ENCODE results near the gene TUBA8.
"Not testable (repeated sequence)": the region's sequence is repeated elsewhere in the genome, so short reads cannot be mapped to it uniquely, and the experiment has no call there.

The TUBA8 gene

DNA sequence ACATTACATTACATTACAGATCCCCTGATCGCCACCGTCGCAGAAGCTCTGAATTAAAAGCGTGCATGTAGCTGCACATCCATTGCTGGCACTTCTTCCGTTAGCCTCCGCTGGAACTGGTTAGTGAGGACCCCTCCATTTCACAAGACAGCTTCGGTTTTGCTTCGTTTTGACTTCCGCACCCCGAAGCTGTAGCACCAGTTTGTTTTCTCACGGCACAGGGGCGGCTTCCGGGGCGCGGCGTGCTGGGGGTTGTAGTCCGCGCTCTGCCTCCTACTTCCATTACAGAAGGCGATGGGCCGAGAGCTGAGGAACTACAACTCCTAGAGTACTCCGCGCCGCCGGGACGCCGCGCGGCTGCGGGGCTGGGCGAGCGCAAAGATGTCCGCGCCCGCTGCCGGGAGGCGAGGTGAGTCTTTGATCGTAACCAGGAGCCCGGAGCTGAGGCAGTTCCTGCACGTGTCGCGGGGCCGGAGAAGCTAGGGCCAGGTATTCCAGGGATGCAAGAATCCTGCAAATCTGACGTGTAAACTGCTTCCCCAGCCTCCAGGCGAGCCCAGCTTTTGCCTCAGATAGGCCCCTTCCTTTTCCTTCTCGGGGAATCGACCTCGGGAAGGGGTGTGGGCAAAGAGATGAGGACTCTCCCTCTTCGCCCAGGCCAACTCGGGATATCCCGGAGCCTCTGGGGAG is 32.8 kb upstream of the TUBA8 start, which contains the start of gene PEX26:
PEX26 (plus strand) TSS at position 352 of the 690 bp plus-strand sequence. CDS start 387 bp downstream, outside the sequence.
- peak; percentile 91 for DNase-seq

DNA sequence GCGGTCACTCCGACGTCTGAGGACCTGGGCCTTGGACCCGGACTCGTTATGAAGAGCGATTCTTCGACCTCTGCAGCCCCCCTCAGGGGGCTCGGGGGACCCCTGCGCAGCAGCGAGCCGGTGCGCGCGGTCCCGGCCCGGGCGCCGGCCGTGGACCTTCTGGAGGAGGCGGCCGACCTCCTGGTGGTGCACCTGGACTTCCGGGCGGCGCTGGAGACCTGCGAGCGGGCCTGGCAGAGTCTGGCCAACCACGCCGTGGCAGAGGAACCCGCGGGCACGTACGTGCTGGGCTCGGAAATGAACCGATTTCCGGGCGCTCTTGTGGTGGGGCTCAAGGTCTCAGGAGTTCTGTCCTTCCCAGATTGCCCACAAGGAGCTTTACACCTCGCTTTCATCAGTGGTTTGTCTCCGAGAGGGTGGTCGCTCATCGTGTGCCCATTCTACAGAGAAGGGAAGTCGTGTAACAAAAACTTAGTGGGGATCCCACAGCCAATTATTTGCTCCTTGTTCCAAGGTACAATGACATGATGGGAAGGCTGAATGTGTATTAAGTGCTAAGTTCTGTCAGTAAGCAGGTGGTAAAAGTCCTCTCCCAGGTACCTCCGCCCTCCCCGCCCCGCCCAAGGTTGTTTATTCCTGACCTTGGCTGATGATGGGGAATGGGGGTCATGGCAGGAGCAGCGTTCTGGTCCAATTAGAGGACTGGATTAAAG is 32.1 kb upstream of the TUBA8 start:
- DNase-seq = no peak

DNA sequence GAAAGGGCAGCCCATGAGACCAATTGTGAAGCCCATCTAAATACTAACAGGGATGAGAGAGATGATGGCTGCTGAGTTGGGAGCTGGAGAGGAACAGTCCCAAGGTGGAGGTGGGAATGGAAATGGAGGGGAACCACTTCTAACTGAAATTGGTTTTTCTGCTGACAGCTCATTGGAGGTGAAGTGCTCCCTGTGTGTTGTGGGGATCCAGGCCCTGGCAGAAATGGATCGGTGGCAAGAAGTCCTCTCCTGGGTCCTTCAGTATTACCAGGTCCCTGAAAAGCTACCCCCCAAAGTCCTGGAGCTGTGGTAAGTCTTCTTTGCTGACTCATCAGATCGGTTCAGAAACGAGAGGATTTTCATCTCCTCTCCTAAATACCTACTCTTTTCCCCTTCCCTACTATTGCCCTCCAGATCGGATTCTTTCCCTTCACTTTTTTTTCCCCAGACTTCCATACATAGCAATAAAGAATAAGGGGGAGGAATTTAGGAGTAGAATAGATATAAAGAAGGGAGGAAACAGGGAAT is 30.8 kb upstream of the TUBA8 start:
- DNase-seq = no peak

DNA sequence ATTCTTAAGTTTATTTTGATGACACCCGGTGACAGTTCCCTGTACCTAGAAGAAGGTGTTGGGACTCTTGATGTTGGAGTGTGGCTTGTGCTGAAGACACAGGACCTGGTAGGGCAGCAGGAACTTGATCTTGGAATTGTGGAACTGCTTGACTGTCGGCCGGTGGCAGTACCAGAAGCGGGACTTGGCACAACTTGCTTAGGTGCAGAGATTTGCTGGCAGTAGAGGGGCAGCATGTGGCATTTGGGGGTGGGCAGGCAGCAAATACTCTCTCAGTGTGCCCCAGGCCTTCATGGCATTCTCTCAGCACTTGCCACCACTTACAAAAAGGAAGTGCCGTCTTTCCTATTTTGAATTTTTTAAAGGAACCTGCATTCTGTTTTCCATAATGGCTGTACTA is 29.2 kb upstream of the TUBA8 start:
- DNase-seq = no peak

DNA sequence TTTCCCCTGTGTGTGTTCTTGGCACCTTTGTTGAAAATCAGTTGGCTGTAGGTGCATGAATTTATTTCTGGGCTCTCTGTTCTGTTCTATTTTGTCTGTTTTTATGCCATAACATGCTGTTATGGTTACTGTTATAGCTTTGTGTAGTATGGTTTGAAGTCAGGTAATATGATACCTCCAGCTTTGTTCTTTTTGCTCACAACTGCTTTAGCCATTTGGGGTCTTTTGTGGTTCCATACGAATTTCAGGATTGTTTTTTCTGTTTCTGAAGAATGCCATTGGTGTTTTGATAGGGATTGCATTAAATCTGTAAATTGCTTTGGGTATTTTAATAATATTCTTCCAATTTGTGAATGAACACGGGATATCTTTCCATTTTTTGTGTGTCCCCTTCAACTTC is 28.1 kb upstream of the TUBA8 start:
- no peak for DNase-seq

DNA sequence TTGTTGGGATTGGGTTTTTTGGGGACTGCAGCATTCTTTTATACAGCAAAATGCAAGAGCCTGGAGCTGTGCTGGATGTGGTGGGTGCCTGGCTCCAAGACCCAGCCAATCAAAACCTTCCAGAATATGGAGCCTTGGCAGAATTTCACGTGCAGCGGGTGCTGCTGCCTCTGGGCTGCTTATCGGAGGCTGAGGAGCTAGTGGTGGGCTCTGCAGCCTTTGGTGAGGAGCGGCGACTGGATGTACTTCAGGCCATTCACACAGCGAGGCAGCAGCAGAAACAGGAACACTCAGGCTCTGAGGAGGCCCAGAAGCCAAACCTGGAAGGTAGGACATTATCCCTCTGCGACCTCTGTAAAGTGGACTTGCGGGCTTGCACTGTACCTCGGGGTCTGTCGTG is 27.2 kb upstream of the TUBA8 start:
- DNase-seq = no peak

DNA sequence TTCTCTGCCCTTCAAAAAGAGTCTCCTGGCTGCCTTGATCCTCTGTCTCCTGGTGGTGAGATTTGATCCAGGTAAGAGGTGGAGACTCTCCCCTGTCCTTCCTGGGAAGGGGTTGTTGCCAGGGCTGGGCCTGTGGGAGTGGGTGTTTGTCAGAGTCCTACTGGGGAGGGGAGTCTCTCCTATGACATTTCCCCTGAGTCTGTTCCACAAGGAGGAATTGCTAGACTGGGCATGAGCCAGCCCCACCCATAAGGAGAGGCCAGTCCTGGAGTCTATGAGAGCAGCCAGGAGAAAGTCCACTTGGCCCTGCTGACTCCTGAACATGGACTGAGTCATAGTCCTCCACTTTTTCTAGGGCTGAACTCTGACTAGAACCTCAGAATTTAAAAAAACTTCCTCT is 25.4 kb upstream of the TUBA8 start:
- DNase-seq = no peak

DNA sequence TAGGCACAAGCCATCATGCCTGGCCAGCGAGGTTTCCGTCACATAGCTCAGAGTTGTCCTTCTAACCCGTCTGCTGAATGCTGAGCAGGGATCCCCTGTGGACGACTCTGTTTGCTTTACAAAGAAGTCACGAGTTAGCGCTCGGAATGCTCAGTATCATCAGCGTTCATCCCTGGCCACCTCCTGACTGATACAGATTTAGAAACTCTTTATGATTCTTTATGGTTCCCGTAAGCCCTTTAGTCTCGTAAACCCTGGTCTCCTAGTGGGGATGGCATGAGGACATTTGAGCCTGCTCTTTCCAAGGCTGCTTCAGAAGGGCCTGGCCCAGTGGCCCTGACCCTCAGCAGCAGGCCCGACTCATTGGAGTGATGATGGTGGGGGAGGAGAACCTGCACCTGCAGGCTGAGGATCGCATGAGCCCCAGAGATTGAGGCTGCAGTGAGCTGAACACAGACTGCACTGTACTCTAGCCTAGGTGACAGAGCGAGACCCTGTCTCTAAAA is 23.2 kb upstream of the TUBA8 start:
- no peak for DNase-seq

DNA sequence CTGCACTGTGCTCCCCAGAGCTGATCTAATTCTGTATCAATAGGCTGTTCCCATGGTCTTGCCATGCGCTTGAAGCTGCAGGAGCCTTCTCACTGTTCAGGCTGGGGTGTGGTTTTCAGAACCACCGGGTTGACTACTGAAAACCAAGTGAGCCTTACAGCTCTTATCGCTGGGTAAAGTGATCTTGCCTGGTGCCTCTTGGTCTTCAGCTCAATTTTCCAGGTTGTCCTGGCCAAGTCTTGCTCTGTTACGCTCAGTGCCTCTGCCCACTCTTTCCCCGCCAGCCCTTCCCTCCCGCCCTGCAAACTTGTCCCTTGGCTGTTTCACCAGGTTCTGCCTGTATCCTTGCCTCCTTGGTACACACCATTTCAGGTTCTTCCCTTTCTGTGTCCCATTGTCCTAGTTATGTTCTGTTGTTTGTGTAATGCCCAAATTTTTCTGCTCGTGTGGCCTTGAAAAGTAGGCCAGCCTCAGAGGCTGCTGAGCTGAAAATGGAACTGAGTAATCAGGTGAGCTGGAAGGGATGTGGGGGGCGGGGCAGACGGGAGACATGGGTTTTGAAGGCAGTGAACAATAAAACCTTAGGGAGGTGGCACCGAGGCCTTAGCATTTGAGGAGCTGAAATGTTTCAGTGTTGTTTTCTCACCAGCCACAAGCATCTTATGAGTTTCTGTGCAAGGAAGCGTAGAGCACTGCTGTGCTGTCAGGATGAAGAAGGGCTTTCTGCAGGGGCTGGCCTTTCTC is 21.6 kb upstream of the TUBA8 start:
- DNase-seq = no peak

DNA sequence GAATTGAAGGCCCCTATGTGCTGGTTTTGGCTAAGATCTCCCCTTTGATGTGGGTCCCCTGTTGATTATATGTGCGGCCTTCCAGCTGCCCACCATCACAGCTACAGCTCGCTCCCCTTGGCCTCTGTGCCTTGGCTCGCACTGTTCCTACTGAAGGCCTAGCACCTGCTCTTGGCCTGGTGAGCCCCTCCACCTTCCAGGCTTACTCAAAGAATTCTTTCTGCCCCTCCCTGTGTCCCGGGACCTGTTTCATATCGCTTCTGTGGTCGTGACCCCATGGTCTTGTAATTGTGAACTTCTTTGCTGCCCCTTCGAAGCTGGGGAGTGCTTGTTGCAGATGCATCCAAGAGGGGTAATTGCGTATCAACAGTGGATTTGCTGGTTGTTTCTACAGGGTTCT is 20.3 kb upstream of the TUBA8 start:
- no peak for DNase-seq

DNA sequence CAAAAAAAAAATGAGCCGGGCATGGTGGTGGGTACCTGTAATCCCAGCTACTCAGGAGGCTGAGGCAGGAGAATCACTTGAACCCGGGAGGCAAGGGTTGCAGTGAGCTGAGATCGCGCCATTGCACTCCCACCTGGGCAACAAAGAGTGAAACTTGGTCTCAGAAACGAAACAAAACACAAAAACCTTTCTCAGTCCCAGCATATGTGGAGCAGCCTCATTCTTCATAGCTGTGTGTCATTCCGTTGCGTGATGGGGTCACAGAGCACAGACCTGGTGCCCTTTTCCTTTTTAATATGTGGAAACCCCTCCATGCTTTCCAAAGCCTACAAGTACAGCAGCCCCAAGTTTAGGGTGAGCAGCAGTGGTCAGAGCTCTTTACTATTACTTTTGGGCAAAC is 19.1 kb upstream of the TUBA8 start:
- DNase-seq = no peak

DNA sequence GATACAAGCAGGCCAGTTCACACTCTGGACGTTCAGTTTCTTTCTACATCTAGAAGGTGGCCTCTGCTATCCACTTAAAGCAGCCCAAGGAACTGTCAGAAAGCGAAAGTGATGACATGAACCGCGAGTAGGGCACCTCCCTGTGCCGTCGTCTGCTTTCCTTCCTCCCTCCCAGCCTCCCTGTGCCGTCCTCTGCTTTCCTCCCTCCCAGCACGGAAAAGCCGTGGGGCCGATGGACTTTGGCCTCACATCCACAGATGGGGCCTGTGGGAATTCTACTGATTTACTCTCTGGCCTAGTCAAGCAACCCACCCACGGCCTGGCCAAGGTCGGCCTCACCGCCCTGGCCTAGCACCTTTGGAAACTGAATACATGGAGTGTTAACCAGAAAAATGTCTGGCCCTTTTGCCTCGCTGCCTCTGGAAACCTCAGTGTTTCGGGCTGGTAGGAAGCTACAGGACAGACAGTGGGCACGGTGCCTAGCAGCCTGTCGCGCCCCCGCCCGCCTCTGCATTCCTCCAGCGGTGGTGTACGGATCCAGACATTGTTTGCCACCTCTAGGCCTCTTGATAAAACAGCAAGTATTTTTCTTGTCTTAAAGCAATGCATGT is 18.6 kb upstream of the TUBA8 start:
- DNase-seq = no peak

DNA sequence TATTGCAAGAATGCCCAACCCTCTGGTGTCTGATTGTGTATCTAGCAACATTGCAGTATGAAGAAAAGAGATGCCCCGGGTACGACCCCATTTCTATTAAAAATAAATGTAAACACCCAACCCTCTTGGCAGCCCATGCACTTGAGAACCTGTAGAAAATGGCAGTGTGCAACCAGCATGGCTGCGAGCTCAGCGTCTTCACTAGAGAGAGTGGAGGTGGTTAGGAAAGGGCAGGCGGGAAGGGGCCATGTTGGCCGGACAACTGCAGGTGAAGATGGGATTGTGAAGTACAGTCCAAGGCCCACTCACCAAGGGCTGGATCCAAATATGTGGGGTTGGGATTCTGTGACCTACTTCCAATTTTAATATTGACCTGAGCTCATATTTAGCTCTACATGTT is 16.9 kb upstream of the TUBA8 start:
- no peak for DNase-seq

DNA sequence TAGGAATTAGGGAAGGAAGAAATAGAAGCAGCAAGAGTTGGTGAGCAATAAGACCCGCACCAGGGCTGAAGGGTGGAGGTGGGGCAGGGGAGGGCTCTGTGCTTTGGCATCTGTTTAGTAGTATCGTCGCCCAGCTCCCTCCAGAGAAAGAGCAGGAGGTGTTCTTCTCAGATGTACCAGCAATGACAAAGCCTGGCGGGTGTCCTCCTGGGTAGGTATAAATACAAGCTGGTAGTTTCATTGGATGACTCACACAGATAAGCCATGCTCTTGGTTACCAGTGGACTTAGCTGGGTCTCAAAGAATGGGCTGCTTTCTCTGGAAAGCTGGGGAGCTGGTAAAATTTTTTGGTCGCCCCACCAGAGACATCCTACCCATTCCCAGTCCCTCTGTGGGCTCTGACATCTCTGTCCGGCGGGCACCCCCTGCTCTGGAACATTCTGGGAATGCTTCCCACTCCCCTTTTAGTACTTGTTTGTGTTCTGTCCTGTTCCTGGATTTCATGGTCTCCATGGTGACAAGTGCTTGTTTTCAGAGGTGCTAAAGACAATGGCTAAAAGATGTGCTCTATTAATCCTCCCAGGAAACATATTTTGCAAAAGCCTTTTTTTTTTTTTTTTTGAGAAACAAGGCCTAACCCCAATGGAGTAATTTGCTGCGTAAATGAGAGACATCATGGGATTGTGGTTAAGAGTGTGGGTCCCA is 15.4 kb upstream of the TUBA8 start:
- no peak for DNase-seq

DNA sequence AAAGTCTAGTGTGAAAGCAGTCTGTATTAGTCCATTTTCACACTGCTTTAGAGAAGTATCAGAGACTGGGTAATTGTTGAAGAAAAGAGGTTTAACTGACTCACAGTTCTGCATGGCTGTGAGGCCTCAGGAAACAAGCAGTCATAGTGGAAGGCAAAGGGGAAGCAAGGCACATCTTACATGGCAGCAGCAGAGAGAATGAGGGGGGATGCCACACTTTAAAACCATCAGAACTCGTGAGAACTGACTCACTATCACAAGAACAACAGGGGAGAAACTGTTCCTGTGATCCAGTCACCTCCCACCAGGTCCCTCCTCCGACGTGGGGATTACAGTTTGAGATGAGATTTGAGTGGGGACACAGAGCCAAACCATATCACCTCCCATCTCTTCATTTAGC is 13.8 kb upstream of the TUBA8 start:
- DNase-seq = no peak

DNA sequence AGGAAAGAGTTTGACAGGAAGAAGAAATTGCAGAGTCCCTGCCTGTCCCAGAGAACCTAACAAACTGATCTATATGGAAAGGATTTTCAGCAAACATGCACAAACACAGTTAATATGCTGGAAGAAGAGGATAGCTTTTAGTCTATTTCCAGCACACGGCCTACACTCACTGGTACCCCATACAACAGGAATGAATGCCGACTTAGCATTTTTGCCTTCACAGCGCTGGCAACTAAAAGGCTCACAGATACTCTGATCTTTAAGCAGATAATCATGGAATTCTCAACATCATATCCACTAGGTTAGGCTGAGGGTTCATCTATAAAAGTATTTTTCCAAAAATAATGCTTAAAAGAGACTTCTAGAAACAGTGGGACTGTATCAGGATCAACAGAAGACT is 9.8 kb upstream of the TUBA8 start:
- DNase-seq = no peak

DNA sequence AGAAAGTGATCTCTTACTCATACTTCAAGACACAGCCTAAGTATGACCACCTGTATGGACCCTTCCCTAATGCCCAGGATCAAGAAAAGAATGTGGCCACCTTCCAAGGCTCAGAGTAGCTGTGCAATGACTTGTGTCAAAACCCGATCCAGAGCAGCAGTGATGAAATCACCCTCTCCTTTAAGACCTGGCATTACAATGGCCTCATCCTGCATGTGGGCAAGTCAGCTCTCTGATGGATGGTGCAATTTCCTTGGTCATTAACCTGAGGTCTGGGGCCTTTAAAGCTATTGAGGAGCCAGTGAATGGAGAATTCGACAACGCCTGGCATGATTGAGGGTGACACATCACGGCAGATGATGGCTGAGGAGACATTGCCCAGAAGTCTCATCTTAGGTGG is 9.1 kb upstream of the TUBA8 start:
- DNase-seq = no peak

DNA sequence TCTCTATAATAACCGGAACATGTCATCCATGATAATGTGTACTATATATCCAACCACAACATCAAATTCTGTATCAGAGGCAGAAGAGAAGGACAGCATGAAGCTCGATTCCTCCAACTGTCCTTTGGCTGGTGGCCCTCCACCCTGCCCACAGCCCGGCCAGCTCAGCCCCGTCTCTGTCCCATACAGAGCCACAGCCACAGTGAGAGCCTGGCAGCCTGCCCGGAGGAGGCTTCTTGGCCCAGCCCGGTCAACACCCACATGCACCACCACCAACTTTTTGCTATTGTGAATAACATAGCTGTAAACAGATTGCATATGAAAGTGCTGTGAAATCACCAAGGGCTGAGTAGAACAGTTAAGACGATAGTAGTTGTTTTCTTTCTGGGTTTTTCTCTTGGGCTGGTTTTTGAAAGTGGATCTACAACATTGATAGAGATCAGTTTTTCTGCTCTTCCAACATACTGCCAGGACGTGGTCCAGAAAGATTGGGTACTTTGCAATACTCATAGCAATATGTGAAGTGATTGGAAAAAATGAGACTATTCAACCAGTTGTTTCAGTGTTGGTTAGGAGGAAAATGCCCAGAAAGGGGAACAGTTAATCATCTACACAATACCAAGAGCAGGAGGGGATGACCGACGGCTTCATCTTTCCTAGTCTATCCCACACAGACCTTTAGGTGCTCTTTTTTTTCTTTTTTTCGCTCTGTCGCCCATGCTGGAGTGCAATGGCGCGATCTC is 6.9 kb upstream of the TUBA8 start:
- DNase-seq = no peak

DNA sequence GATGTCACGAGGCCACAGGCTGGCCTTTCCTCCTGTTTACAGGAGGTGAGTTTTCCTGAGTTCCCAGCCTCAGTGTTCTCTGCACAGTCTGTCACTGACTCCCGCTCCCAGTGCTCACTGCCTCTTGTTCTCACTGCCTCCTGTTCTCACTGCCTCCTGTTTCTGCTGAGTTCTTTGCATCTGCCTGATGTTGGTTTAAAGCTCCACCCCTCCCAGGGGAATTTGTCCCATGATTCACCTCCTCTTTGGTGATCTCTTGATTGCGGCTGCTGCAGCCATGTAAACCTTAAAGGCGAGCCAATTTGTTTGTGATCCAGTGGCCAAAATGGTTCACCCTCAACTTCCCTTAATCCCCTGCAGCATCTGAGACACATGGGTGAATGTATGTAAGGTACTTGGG is 6.0 kb upstream of the TUBA8 start:
- DNase-seq = peak; percentile 3

DNA sequence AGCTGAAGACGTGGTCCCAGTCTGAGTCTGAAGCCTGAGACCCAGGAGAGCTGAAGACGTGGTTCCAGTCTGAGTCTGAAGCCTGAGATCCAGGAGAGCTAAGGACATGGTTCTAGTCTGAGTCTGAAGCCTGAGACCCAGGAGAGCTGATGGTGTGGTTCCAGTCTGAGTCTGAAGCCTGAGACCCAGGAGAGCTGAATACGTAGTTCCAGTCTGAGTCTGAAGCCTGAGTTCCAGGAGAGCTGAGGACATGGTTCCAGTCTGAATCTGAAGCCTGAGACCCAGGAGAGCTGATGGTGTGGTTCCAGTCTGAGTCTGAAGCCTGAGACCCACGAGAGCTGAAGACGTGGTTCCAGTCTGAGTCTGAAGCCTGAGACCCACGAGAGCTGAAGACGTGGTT is 4.6 kb upstream of the TUBA8 start:
- DNase-seq = not testable (repeated sequence)

DNA sequence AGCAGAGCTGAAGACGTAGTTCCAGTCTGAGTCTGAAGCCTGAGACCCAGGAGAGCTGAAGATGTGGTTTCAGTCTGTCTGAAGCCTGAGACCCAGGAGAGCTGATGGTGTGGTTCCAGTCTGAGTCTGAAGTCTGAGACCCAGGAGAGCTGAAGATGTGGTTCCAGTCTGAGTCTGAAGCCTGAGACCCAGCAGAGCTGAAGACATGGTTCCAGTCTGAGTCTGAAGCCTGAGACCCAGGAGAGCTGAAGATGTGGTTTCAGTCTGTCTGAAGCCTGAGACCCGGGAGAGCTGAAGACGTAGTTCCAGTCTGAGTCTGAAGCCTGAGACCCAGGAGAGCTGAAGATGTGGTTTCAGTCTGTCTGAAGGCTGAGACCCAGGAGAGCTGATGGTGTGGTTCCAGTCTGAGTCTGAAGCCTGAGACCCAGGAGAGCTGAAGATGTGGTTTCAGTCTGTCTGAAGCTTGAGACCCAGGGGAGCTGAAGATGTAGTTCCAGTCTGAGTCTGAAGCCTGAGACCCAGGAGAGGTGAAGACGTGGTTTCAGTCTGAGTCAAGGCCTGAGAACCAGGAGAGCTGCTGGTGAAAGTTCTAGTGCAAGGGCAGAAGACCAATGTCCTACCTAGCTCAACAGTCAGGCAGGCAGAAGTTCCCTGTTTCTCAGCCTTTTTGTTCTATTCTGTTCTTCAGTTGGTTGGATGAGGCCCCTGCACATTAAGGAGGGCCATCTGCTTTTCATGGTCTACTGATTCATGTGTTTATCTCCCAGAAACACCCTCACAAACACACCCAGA is 3.9 kb upstream of the TUBA8 start:
- not testable (repeated sequence) for DNase-seq
